ENCODE results near the gene NF1. TPM values are rescaled to one million over a fixed set of nuclear protein-coding genes. Genes with fewer than 3 reads are reported as not detected.
A peak's percentile ranks its signal among the peaks of the same experiment; 100 is the strongest.
"Not testable (repeated sequence)": the region's sequence is repeated elsewhere in the genome, so short reads cannot be mapped to it uniquely, and the experiment has no call there.

The NF1 gene
- total and polyA plus RNA-seq, 9 donors = 13.8 to 30.4 (median 22.8) TPM

GRCh38 chr17:31262923-31263322 is 168.1 kb downstream of the NF1 start:
- not testable (repeated sequence) for H3K27me3 ChIP-seq (ENCODE audit: control insufficient read depth, insufficient read depth, low read length); H3K4me1 ChIP-seq (ENCODE audit: control insufficient read depth, insufficient read depth, low read length); H3K9me3 ChIP-seq (replicated peaks; ENCODE audit: control insufficient read depth, low read depth, low read length); DNase-seq; H3K27ac ChIP-seq (ENCODE audit: low read length); H3K4me3 ChIP-seq (ENCODE audit: low read length)
- peaks cover 23% of the 10 kb centered on the region for H3K36me3 ChIP-seq (ENCODE audit: control insufficient read depth, insufficient read depth, low read length)
- WGBS (ENCODE audit: insufficient coverage) = no CpG with 5 or more reads among the region's 1 CpG

DNA sequence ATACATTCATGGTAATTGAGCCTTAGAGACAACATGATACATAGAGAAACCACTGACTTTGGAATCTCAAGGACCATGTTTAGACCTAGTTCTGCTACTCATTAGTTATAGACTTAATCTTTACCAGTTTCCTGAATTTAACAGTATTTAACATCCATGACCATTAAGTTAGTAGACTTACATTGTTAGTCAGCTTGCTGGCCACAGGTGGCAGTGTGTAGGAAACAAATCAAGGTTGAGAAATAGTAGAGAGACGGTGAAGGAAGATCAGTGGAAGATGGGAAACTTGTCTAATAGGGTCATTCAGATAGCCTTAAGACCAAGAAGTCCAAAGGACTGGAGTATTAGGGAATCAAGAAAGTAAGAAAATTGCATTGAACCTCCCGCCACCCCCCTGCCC is 171.3 kb downstream of the NF1 start:
- DNase-seq = no peak
- Histone ChIP-seq H3K36me3 (ENCODE audit: control insufficient read depth, insufficient read depth, low read length) (peaks cover 26% of the 10 kb centered on the region), H3K27ac (ENCODE audit: low read length) (no peak overlapping the region), H3K4me1 (ENCODE audit: control insufficient read depth, insufficient read depth, low read length) (peaks cover 6% of the 10 kb centered on the region), H3K4me3 (ENCODE audit: low read length) (no peak overlapping the region), H3K9me3 (replicated peaks; ENCODE audit: control insufficient read depth, low read depth, low read length) (no peaks in the 10 kb centered on the region), H3K27me3 (ENCODE audit: control insufficient read depth, insufficient read depth, low read length) (no peaks in the 10 kb centered on the region)
- WGBS (ENCODE audit: insufficient coverage) = 100% methylated on average over 1 of the region's 2 CpGs

GRCh38 chr17:31269036-31269577 is 174.3 kb downstream of the NF1 start:
- Histone ChIP-seq H3K4me1 (ENCODE audit: control insufficient read depth, insufficient read depth, low read length) (peaks cover 6% of the 10 kb centered on the region), H3K27ac (ENCODE audit: low read length) (no peak overlapping the region), H3K36me3 (ENCODE audit: control insufficient read depth, insufficient read depth, low read length) (peaks cover 24% of the 10 kb centered on the region), H3K4me3 (ENCODE audit: low read length) (no peak overlapping the region), H3K27me3 (ENCODE audit: control insufficient read depth, insufficient read depth, low read length) (no peaks in the 10 kb centered on the region), H3K9me3 (replicated peaks; ENCODE audit: control insufficient read depth, low read depth, low read length) (no peaks in the 10 kb centered on the region)
- no CpG with 5 or more reads among the region's 2 CpGs for WGBS (ENCODE audit: insufficient coverage)
- no peak for DNase-seq

GRCh38 chr17:31269578-31269983 is 174.8 kb downstream of the NF1 start:
- Histone ChIP-seq H3K27me3 (ENCODE audit: control insufficient read depth, insufficient read depth, low read length) (no peaks in the 10 kb centered on the region), H3K36me3 (ENCODE audit: control insufficient read depth, insufficient read depth, low read length) (peaks cover 24% of the 10 kb centered on the region), H3K4me1 (ENCODE audit: control insufficient read depth, insufficient read depth, low read length) (peaks cover 6% of the 10 kb centered on the region), H3K27ac (ENCODE audit: low read length) (peak overlapping the region; percentile 5), H3K4me3 (ENCODE audit: low read length) (no peak overlapping the region), H3K9me3 (replicated peaks; ENCODE audit: control insufficient read depth, low read depth, low read length) (no peaks in the 10 kb centered on the region)
- peak; percentile 75 for DNase-seq
- WGBS (ENCODE audit: insufficient coverage) = no CpG with 5 or more reads among the region's 1 CpG

- H3K4me3 ChIP-seq (ENCODE audit: low read length) = no peak overlapping the region
- no peaks in the 10 kb centered on the region for H3K9me3 ChIP-seq (replicated peaks; ENCODE audit: control insufficient read depth, low read depth, low read length)
- 100% methylated on average over 1 of the region's 1 CpG for WGBS (ENCODE audit: insufficient coverage)
- no peak overlapping the region for H3K27ac ChIP-seq (ENCODE audit: low read length)
- H3K27me3 ChIP-seq (ENCODE audit: control insufficient read depth, insufficient read depth, low read length) = no peaks in the 10 kb centered on the region
- H3K36me3 ChIP-seq (ENCODE audit: control insufficient read depth, insufficient read depth, low read length) = peaks cover 16% of the 10 kb centered on the region
- no peak for DNase-seq
- peaks cover 6% of the 10 kb centered on the region for H3K4me1 ChIP-seq (ENCODE audit: control insufficient read depth, insufficient read depth, low read length)
These were observed 177.5 kb downstream of the NF1 start for GRCh38 chr17:31272236-31272635.

DNA sequence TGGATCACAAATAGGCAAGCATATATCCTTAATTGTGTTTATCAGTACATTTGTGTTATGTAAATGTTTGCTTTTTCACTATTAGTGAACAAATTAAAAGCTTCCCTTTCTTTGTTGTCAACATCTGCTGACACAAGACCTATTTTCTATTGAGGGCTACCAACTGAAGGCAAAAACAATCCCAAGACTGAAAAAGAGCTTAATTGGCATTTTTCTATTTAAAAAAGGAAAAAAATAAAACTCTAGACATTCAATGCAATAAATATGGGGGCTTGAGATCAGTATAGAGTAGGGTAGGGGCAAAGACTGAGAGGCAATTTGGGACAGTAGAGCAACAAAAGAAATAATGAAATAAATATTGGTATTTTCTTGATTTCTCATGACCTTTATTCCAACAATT is 178.0 kb downstream of the NF1 start:
- no peak overlapping the region for H3K4me3 ChIP-seq (ENCODE audit: low read length)
- H3K4me1 ChIP-seq (ENCODE audit: control insufficient read depth, insufficient read depth, low read length) = peaks cover 6% of the 10 kb centered on the region
- H3K27me3 ChIP-seq (ENCODE audit: control insufficient read depth, insufficient read depth, low read length) = no peaks in the 10 kb centered on the region
- no peaks in the 10 kb centered on the region for H3K9me3 ChIP-seq (replicated peaks; ENCODE audit: control insufficient read depth, low read depth, low read length)
- H3K36me3 ChIP-seq (ENCODE audit: control insufficient read depth, insufficient read depth, low read length) = peaks cover 20% of the 10 kb centered on the region
- H3K27ac ChIP-seq (ENCODE audit: low read length) = no peak overlapping the region
- no peak for DNase-seq

DNA sequence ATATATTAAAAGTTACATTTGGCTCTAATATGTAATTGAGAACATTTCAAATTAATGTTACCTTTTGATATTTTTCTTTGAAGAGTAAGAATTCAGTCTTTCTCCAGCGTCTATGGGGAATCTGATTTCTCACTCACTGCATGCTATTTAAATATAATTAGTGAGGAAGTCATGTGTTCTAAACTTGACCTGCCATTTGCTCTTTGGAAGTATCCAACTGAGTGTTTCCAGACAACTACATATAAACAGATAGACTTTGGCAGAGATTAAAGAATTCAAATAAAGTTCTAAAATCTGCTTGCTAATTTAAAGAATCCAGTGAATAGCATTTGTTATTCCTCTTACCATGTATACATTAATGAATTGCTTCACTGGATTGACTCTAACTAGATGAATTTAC is 178.7 kb downstream of the NF1 start:
- no peak overlapping the region for H3K27ac ChIP-seq (ENCODE audit: low read length)
- peaks cover 6% of the 10 kb centered on the region for H3K4me1 ChIP-seq (ENCODE audit: control insufficient read depth, insufficient read depth, low read length)
- H3K4me3 ChIP-seq (ENCODE audit: low read length) = no peak overlapping the region
- H3K27me3 ChIP-seq (ENCODE audit: control insufficient read depth, insufficient read depth, low read length) = no peaks in the 10 kb centered on the region
- WGBS (ENCODE audit: insufficient coverage) = no CpG with 5 or more reads among the region's 1 CpG
- H3K36me3 ChIP-seq (ENCODE audit: control insufficient read depth, insufficient read depth, low read length) = peaks cover 17% of the 10 kb centered on the region
- peak; percentile 51 for DNase-seq
- H3K9me3 ChIP-seq (replicated peaks; ENCODE audit: control insufficient read depth, low read depth, low read length) = no peaks in the 10 kb centered on the region

GRCh38 chr17:31274252-31274651 is 179.5 kb downstream of the NF1 start:
- H3K27ac ChIP-seq (ENCODE audit: low read length) = no peak overlapping the region
- H3K36me3 ChIP-seq (ENCODE audit: control insufficient read depth, insufficient read depth, low read length) = peaks cover 17% of the 10 kb centered on the region
- H3K4me1 ChIP-seq (ENCODE audit: control insufficient read depth, insufficient read depth, low read length) = peaks cover 6% of the 10 kb centered on the region
- no peaks in the 10 kb centered on the region for H3K27me3 ChIP-seq (ENCODE audit: control insufficient read depth, insufficient read depth, low read length)
- no peaks in the 10 kb centered on the region for H3K9me3 ChIP-seq (replicated peaks; ENCODE audit: control insufficient read depth, low read depth, low read length)
- no peak overlapping the region for H3K4me3 ChIP-seq (ENCODE audit: low read length)
- 33% methylated on average over 1 of the region's 2 CpGs for WGBS (ENCODE audit: insufficient coverage)
- DNase-seq = peak; percentile 70

DNA sequence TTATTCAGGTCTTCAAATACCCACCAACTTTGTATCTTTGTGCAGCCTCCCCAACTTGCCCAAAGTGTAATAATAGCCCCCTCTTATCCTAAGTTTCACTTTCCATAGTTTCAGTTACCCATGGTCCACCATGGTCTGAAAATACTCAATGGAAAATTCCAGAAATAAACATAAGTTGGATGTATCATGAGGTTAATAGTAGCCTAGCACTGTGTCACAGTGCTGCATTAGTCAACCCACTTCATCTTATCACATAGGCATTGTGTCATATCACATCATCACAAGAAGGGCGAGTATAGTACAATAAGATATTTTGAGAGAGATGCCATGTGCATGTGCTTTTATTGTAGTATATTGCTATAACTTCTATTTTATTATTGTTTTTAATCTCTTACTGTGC is 180.3 kb downstream of the NF1 start:
- H3K4me3 ChIP-seq (ENCODE audit: low read length) = no peak overlapping the region
- H3K9me3 ChIP-seq (replicated peaks; ENCODE audit: control insufficient read depth, low read depth, low read length) = no peaks in the 10 kb centered on the region
- WGBS (ENCODE audit: insufficient coverage) = no CpG with 5 or more reads among the region's 1 CpG
- no peak overlapping the region for H3K27ac ChIP-seq (ENCODE audit: low read length)
- H3K27me3 ChIP-seq (ENCODE audit: control insufficient read depth, insufficient read depth, low read length) = no peaks in the 10 kb centered on the region
- peaks cover 11% of the 10 kb centered on the region for H3K36me3 ChIP-seq (ENCODE audit: control insufficient read depth, insufficient read depth, low read length)
- DNase-seq = no peak
- H3K4me1 ChIP-seq (ENCODE audit: control insufficient read depth, insufficient read depth, low read length) = no peaks in the 10 kb centered on the region

- no CpG with 5 or more reads among the region's 2 CpGs for WGBS (ENCODE audit: insufficient coverage)
- Histone ChIP-seq H3K4me3 (ENCODE audit: low read length) (no peak overlapping the region), H3K27me3 (ENCODE audit: control insufficient read depth, insufficient read depth, low read length) (no peaks in the 10 kb centered on the region), H3K36me3 (ENCODE audit: control insufficient read depth, insufficient read depth, low read length) (peaks cover 13% of the 10 kb centered on the region), H3K9me3 (replicated peaks; ENCODE audit: control insufficient read depth, low read depth, low read length) (no peaks in the 10 kb centered on the region), H3K27ac (ENCODE audit: low read length) (no peak overlapping the region), H3K4me1 (ENCODE audit: control insufficient read depth, insufficient read depth, low read length) (no peaks in the 10 kb centered on the region)
- no peak for DNase-seq
These were observed 184.6 kb downstream of the NF1 start for GRCh38 chr17:31279401-31279800.

- WGBS (ENCODE audit: insufficient coverage) = 86% methylated on average over 1 of the region's 2 CpGs
- no peaks in the 10 kb centered on the region for H3K27me3 ChIP-seq (ENCODE audit: control insufficient read depth, insufficient read depth, low read length)
- H3K9me3 ChIP-seq (replicated peaks; ENCODE audit: control insufficient read depth, low read depth, low read length) = no peaks in the 10 kb centered on the region
- H3K36me3 ChIP-seq (ENCODE audit: control insufficient read depth, insufficient read depth, low read length) = peaks cover 13% of the 10 kb centered on the region
- H3K27ac ChIP-seq (ENCODE audit: low read length) = no peak overlapping the region
- no peaks in the 10 kb centered on the region for H3K4me1 ChIP-seq (ENCODE audit: control insufficient read depth, insufficient read depth, low read length)
- DNase-seq = no peak
- H3K4me3 ChIP-seq (ENCODE audit: low read length) = no peak overlapping the region
These were observed 186.3 kb downstream of the NF1 start for GRCh38 chr17:31281061-31281460.
